Endometrium (tissue), 2 donors: ENCODE data around the gene FRMD8.
"Not testable (repeated sequence)": the region's sequence is repeated elsewhere in the genome, so short reads cannot be mapped to it uniquely, and the experiment has no call there.

ENCODE experiments used
- FAIRE-seq: peaks from 2 replicates; lab custom pipeline; 2012; peaks lifted over from hg19 to GRCh38; lab: Jason Lieb, UNC
- donor health status: control.
- donor health status: control.

Gene FRMD8

DNA sequence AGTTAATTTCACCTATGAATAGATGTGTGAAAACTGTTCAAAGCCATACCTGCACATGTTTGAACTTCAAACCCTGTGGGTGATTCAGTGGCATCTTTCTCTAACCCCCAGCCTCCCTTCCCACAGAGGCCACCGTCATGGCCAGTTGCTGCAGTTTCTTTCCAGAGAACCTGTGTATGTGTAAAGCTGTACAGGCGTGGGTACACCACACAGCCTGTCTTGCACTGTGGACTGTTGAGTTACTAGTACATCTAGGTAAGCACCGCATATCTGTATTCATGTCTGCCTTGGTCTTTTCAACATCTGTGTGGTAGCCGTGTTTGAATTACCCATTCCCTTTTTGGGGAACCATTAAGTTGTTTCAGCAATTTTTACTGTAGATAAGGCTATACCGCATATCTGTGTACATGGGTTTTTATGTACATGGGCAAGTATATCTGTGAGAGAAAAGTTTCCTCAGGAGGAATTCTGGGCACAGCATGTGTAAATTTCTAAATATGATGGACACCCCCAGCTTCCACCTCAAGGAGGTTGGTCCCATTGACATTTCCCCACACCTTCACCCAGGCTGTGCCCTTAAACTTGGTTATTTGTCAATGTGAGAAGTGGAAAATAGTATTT lies 50.1 kb downstream of the FRMD8 start:
- FAIRE-seq: no peak

DNA sequence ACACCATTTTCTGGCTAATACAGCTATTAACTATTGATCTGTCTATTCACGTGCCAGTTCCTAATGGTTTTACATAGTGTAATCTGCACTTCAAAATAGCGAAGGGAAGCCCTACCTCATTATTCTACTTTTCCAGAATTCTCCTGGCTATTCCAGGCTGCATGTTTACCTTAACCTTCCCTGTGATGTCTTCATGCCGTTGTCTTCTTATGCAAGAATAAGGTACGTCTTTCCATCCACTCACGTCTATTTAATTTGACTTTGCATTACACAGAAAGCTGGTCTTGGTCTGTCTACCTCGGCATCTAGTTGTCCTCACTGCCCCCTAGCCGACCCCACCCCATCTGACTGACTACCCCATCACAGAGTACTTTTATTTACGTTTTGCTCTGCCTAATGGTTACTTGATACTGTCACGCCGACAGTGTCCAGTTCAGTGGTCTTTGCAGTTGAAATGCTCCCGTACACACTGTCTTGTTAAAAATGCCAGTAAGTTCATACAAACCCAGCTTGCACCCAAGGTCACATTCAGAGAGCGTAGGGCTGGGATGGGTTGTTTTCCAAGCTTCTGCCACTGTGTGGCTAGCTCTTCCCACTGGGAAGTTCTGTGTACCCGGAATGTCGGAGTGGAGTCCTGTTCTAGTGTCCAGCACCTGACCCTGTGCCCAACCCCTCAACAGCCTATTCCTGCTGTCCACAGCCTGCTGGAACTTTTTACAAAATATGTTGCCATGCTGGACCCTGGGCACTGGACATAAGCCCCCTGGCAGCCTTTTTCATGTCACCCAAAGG lies 51.2 kb downstream of the FRMD8 start:
- no peak for FAIRE-seq

GRCh38 chr11:65438257-65439151 lies 52.1 kb downstream of the FRMD8 start:
- no peak for FAIRE-seq

- FAIRE-seq: no peak
These were observed 53.1 kb downstream of the FRMD8 start for GRCh38 chr11:65439331-65440181.

DNA sequence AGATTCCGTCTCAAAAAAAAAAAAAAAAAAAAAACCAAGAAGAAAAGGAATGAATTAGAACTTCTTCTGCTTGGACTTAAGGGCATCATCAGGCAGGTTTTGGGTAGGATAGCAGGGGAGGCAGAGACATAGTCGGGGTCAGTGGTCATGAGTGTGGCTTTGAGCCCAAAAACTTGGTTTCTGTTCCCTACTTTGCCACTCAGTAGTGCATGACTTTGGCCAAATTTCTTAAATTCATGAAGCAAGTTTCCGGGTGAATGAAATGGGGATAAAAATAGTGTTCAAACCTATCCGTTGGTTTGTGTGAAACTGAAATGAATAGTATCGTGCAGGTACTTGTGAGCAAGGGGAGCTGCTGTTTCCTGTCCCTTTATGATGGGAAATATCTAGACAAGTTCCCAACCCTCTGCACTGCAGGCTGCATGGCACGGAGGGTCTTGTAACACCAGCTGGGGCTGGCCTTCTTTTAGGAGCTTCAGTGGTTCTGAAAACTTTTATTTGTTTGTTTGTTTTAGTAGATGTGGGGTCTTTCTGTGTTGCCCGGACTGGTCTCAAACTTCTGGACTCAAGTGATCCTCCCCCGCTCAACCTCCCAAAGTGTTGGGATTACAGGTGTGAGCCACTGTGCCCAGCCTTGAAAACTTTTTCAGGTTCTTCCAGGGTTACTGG lies 54.5 kb downstream of the FRMD8 start:
- FAIRE-seq: no peak

DNA sequence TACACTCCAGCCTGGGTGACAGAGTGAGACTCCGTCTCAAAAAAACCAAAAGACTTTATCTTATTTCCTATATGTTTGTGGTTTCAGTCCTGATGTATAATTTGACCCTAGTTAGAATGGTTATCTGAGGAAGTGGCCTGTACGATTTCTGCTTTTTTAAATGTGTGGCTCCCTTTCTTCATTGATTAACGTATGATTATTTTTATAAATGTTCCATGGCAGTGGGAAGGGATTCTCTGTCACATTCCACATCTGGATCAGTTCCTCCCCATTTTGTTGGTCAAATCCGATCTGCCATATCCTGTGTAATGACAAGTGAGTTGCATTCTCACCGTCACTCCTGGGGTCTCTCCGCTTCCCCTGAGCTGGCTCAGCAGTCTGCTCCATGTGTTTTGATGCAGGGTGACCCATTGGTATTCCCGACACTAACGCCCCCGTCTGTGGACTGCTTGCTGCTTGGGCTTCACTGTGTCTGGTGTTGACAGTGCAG lies 56.5 kb downstream of the FRMD8 start:
- FAIRE-seq: no peak

DNA sequence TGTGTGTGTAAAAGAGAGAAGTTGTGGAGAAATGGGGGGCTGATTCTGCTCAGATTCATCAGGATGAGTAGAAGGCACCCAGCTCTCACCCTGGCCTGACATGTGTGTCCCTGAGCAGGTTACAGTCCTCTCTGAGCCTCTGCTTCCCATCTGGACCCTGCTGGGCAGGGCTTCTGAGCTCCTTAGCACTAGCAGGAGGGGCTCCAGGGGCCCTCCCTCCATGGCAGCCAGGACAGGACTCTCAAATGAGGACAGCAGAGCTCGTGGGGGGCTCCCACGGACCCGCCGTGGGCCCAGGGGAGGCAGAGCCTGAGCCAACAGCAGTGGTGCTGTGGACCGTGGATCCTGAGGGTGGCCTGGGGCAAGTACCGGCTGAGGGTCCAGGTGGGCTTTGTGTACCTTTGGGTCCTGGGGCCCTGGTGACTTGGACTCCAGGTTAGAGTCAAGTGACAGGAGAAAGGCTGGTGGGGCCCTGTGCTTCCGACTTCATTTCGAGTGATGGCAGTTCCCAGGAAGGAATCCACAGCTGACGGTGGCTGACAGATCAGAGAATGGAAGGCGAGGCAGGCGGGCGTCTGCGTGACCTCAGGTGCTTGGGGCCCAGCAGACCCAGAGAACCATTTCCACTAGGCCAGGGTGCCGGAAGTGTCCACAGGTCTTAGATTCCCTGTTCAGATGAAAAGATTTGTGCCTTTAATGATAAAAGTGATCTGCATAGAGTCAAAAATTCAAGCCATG lies 58.0 kb downstream of the FRMD8 start:
- FAIRE-seq: no peak

DNA sequence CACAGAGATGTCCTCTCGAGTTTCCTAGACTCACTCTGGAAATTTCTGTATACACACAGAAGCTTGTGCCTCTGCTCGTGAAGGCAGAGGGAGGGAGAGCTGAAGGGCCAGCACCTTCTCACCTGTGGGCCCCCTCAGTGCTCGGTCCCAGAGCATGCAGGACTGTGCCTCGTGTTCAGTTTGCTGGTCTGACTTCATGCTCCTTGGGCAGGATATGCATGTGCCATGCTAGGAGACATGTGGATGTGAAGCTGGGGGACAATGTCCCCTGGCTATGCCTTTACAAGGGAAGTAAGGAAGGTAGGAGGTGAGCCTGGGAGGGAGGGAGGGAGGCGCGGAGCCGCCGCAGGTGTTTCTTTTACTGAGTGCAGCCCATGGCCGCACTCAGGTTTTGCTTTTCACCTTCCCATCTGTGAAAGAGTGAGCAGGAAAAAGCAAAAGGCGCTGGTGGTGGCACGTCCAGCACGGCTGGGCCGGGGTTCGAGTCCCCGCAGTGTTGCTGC lies 58.7 kb downstream of the FRMD8 start:
- no peak for FAIRE-seq

DNA sequence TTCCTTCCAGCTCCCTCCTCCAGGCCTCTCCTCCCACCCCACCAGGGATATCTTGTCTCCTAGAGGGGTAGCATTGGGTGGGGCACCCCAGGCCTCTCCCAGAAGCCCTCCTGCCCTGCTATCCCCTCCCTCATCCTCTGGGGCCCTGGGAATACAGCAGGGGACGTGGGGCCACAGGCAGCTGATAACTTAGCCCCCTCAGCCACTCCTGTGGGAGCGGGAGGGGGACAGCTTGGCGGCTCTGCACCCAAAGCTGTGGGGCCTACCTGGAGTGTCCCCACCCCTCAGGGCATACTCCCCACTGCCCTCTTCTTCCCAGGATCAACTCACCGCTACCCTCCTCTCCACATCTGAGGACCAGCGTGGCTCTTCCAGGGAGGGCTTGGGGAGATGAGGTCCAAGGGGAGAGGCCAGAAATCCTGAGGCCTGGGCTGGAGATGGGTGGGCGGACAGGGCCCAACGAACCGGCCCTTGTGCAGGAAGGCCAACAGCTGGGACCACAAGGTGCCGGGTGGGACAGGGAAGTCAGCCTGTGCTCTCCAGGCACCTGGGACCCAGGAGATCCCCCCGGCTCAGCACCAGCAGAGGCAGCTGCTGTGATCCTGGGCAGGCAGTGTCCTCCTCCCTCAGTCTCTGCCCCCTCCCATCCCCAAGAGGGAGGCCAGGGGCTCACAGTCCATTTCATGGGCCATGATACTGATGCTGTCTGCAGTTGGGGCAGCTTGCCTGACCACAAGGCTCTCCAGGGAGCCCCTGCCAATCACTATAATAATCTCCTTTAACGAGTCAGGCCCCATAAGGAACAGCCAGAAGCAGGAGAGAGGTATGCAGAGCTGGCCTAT lies 59.4 kb downstream of the FRMD8 start:
- FAIRE-seq: no peak

DNA sequence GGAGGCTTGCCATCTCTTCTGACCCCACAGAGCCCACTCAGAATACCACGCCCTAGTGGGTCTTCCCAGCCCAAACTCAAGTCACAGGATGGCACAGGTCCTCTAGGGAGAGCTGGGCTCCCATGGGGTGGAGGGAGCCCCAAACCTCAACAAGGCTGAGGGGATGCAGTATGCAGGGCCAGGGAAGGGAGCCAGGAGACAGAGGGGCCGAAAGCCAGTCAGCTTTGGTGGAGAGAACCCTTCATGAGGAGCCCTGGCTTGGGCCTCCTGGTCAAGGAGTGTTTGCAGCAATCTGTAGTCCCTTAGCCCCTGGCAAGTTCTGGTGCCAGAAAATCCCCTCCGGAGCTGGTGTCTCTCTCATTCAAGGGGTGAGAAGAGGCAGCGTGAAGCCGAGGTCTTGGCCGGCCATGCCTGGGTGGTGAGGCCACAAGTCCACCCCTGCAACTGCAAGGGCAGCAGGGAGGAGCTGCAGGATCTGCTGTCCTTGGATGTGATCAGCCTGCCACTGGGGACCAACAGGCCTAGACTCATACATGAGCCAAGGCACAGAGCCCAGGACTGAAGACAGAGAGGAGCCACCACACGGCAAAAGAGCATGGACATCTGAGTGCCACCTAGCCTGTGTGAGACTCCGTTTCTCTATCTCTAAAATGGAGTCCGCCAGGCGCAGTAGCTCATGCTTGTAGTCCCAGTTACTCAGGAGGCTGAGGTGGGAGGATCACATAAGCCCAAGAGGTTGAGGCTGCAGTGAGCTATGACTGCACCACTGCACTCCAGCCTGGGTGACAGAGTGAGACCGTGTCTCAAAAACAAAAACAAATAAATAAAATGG lies 60.2 kb downstream of the FRMD8 start:
- FAIRE-seq: no peak

DNA sequence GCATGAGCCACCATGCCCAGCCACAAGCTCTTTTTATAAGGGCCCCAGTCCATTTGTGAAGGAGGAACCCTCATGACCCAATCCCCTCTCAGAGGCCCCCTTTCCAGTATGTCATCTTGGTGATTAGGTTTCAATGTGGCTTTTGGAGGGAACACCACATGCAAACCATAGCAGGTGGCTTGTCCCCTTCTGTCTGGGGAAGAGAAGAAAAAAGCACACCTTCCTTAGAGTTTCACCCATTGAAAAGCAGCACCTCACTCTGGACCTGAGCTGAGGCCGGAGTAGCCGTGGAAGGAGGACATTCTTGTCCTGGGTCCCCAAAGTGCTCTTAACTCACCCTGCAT lies 61.6 kb downstream of the FRMD8 start:
- FAIRE-seq: no peak

DNA sequence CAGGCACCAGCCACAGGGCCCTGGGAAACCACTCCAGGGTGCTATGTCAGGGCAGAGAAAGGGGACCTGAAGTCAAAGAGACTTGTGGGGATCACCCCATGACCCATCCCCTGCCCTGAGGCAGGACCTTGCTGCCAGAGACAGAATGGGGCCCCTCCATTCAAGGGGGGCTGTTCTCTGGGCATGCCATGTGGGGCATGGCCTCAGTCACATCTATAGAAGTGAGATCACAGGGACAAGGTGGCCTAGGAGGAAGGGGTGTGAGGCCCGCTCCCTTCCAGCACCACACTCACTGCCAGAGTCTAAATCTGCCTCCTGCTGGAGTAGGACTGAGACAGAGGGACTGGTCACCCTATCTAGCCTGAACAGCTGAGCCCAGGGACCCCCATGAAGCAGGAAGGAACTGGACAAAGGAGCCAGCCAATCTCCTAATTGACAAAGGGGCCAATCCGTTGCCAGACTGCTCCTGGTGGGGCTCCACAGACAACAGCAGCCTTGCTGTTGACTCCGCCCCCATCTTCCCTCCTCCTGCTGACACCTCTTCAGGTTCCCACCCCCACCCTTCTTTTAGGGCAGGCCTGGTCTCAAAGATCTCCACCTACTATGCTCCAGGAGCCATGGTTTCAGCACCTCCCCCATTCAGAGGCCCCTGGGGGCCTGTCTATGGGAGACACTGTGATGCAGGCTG lies 62.1 kb downstream of the FRMD8 start:
- no peak for FAIRE-seq

- FAIRE-seq: not testable (repeated sequence)
These were observed 64.9 kb downstream of the FRMD8 start for GRCh38 chr11:65451301-65451700.

- FAIRE-seq: not testable (repeated sequence)
These were observed 65.8 kb downstream of the FRMD8 start for GRCh38 chr11:65452259-65452658.

GRCh38 chr11:65452806-65453490 lies 66.5 kb downstream of the FRMD8 start:
- FAIRE-seq: no peak

DNA sequence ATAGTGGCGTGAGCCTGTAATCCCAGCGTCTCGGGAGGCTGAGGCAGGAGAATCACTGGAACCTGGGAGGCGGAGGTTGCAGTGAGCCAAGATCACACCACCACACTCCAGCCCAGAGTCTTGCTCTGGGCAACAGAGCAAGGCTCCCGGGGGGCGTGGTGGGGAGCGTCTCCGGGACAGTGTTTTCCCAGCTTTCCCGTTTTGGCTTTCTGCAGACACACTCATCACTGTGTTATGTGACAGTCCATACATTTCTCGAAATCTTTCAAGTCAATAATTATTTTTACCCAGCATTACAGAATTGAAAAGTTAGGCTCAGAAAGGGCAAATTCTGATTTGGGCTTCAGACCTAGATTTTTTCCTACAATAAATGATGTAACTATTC lies 67.9 kb downstream of the FRMD8 start:
- FAIRE-seq: no peak
